ENCODE measurements around the gene MON2. TPM values are rescaled to one million over a fixed set of nuclear protein-coding genes. Genes with fewer than 3 reads are reported as not detected.

MON2 gene
- polyA plus RNA-seq (2011; rRNA removed): 7.8 and 14.8 TPM in 2 replicates
- 22.6 and 29.5 TPM in 2 replicates for polyA minus RNA-seq (2011; rRNA and poly(A)+ RNA removed)

GRCh38 chr12:62466594-62467491 lies at the start of gene MON2:
TSS of gene MON2 (plus strand) at chr12:62466826. CDS start at chr12:62467208, 382 bp downstream.
- H3K36me3 ChIP-seq (ENCODE audit: control insufficient read depth, insufficient read depth, low read length): no peaks in the 10 kb centered on the region
- CTCF ChIA-PET: interaction anchor here (1.1 to 5.2 kb wide), 3 partner anchors 9 to 115 kb away, joined by 3 to 30 read pairs (median 4); no protein-coding TSS in a partner anchor
- peak; percentile 20 for DNase-seq (ENCODE audit: low read depth)
- POLR2A ChIA-PET: no interaction called here
- TF ChIP-seq CTCF (IDR thresholded peaks at IDR 0.05; ENCODE audit: insufficient read depth, low read depth, low read length): peak; percentile 10; the same call in 1 of the 2 replicates
- H3K4me3 ChIP-seq (ENCODE audit: low read depth, low read length): peak within 1 kb of the TSS; percentile 84
- H3K27me3 ChIP-seq (ENCODE audit: control insufficient read depth, insufficient read depth, low read length): no peaks in the 10 kb centered on the region

DNA sequence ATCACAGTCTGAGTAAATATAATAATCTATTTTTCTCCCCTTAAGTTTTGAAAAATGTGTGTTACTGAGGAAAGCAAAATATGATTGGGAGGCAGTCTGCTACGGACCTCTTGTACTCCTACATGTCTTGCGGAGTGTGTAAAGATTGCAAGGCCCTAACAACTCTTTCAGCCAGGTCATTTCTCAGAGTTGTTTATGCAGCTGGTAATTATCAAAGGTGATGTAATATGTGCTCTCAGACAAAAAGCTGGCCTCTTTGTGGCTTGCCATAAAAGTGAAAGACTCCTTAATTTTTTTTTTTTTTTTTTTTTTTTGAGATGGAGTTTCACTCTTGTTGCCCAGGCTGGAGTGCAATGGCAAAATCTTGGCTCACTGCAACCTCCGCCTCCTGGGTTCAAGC lies 40.5 kb upstream of the MON2 start:
- CTCF ChIA-PET: interaction anchor here (0.8 to 0.9 kb wide), 2 partner anchors 10 to 12 kb away, joined by 3 read pairs; no protein-coding TSS in a partner anchor
- Histone ChIP-seq H3K27me3 (ENCODE audit: control insufficient read depth, insufficient read depth, low read length) (peaks cover 4% of the 10 kb centered on the region), H3K4me3 (ENCODE audit: low read depth, low read length) (no peak overlapping the region), H3K36me3 (ENCODE audit: control insufficient read depth, insufficient read depth, low read length) (no peaks in the 10 kb centered on the region)
- DNase-seq (ENCODE audit: low read depth): no peak
- POLR2A ChIA-PET: no interaction called here
- no peak for TF ChIP-seq CTCF (IDR thresholded peaks at IDR 0.05; ENCODE audit: insufficient read depth, low read depth, low read length)

DNA sequence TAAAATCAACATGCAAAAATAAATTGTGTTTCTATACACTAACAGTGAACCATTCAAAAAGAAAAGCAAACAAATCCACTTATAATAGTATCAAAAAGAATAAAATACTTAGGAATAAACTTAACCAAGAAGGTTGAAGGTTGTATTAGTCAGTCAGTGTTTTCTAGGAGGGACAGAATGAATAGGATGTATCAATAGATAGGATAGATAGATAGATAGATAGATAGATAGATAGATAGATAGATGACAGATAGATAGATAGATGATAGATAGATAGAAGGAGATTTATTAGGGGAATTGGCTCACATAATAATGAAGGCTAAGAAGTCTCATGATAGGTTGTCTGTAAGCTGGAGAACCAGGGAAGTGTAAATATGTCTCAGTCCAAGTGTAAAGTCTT lies 37.2 kb upstream of the MON2 start:
- no peaks in the 10 kb centered on the region for H3K36me3 ChIP-seq (ENCODE audit: control insufficient read depth, insufficient read depth, low read length)
- ChIA-PET POLR2A (no interaction called here), CTCF (interaction anchor here (1.6 kb wide), 1 partner anchor 9 kb away, joined by 5 read pairs; no protein-coding TSS in a partner anchor)
- H3K27me3 ChIP-seq (ENCODE audit: control insufficient read depth, insufficient read depth, low read length): peaks cover 10% of the 10 kb centered on the region
- TF ChIP-seq CTCF (IDR thresholded peaks at IDR 0.05; ENCODE audit: insufficient read depth, low read depth, low read length): no peak
- H3K4me3 ChIP-seq (ENCODE audit: low read depth, low read length): no peak overlapping the region
- no peak for DNase-seq (ENCODE audit: low read depth)

DNA sequence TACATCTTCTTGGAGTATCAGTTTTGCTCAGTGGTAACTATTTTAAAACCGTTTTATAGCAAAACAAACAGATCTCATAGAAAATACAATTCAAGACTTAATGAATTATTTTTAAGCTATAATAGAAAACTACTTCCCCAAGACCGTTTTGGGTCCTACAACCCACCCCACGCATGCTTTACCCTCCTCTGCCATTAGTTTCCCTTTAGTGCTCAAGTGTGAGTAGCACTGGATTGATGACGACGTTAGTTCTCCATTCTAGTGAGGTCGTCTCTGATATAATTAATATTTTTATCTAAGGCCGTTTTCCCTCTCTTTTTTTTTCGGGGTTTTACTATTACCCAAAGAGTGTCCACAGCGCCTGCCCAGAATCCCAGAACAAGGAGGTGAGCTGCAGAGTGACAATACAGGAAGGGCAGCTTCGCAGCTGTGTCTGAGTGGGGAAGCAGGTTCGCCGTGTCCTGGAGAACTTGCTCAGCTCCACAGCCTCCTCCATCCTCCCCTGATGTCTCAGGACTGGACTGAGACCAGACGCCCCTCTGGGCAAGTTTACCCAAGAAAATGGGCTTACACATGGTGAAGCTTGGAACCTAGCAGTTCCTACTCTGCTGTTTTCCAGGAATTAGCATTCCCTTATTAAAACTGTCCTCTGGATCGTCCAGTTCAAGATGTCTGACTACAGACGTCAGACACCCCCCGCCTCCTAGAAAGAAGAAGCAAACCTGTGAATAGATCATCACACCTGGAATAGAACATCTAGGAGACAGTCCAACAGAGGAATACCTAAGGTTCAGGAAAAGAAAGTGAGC lies 31.9 kb upstream of the MON2 start:
- DNase-seq (ENCODE audit: low read depth): no peak
- CTCF ChIA-PET: interaction anchor here (0.7 to 5.1 kb wide), 17 partner anchors 9 to 634 kb away, joined by 3 to 97 read pairs (median 6); partner anchors contain the start of gene MON2
- Histone ChIP-seq H3K36me3 (ENCODE audit: control insufficient read depth, insufficient read depth, low read length) (no peaks in the 10 kb centered on the region), H3K4me3 (ENCODE audit: low read depth, low read length) (peak overlapping the region; percentile 45), H3K27me3 (ENCODE audit: control insufficient read depth, insufficient read depth, low read length) (peaks cover 13% of the 10 kb centered on the region)
- TF ChIP-seq CTCF (IDR thresholded peaks at IDR 0.05; ENCODE audit: insufficient read depth, low read depth, low read length): no peak
- POLR2A ChIA-PET: no interaction called here
